Stimulated activated CD4-positive, alpha-beta T cell treated with anti-CD3 and anti-CD28 coated beads, Interleukin-12 subunit alpha, Interleukin-12 subunit beta, amount 100 ng/mL, for 4 hours (primary cell): ENCODE results near the gene LRIG3.

Source experiments
- DNase-seq: peaks from one replicate; pipeline ENCODE4 v3.0.0-alpha.2; 2020

LRIG3 gene

GRCh38 chr12:58844161-58844560 is 76.1 kb downstream of the LRIG3 start:
- DNase-seq, result no peak

- DNase-seq, result no peak
Measured at GRCh38 chr12:58841058-58841798, 79.1 kb downstream of the LRIG3 start.

- DNase-seq, result no peak
Measured at GRCh38 chr12:58833853-58834252, 86.5 kb downstream of the LRIG3 start.

- no peak for DNase-seq
Measured at GRCh38 chr12:58832920-58833319, 87.4 kb downstream of the LRIG3 start.
